Measurements from ENCODE around the gene LEO1. TPM values are rescaled to one million over a fixed set of nuclear protein-coding genes. Genes with fewer than 3 reads are reported as not detected.

Gene LEO1
- total RNA-seq (2022; extraction: Qiagen RNA extraction): 43.6 to 66.7 TPM (median 46.0 TPM) in 5 replicates

DNA sequence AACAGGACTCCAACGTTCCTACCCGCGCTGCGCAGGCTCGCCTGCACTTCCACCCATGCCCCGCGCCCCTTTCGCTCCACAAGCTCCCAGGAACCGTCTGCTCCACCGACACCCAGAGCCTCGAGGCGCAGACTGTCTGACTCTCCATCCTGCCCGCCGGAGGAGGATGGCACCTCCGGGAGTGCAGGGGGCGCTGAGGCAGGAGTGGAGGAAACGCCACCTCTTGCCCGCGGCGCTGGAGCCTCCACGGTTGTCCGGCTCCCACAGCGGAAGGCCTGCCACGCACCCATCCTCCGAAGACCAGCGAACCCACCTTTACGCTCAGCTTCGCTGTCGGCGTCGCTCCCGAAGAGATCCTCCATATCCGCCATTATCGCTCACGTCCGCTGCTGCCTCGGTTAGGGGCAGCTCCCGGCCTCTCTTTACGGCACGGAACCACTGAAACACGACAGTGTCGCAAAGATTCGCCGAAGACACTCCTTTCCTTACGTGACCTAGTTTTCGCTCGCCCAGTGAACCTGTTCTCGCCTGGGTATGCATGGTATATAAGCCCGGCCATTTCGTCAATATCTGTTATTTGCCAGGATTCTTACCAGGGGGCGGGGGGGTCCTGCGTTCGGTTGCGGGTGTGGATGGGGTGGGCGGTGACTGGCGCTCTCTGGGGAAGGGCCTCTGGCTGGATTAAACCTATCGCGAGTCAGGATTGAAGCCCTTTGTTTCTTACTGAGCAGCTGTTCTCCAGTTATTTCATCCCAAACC lies at the start of gene LEO1:
Gene LEO1 (minus strand): TSS at position 404 of the 759 bp plus-strand sequence. CDS start 33 bp downstream, at position 371.

DNA sequence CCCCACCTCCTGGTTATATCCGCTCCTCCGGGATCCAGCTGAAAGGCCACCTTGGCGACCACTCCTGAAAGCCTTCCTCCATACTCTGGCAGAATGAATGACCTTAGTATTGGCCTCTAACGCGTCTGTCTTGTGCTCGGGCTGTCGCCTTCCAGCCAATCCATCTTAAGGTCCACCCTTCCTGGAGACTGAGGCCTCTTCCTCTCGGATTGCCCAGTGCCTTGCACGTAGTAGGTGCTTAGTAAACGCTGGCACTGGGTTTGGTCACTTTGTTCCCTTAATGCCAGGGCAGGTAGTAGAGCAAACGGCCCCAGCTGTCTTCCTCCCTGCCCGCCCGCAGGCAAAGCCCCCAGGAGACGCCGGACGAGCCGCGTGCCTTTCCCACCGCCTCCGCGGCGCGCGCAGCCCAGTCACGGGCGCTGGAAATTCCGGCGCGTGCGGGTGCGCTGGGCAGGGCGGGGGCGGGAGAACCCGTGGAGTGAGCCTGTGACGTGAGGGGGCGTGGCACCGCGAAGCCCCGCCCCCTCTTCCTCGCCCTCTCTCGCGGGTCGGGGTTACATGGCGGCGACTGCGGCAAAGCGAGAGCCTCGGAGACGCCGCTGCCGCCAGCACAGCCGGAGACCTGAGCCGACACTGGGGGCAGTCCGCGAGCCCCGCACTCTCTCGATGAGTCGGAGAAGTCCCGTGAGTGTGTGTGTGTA lies 47.3 kb upstream of the LEO1 start, which contains the start of gene MAPK6:
Gene MAPK6 (plus strand): TSS at position 527 of the 701 bp plus-strand sequence. CDS start 27,242 bp downstream, outside the sequence.

Other genes starting within 250 kb of the LEO1 start
- 16.8 to 24.2 TPM (median 22.2 TPM) in 5 replicates for gene LYSMD2, start 234.1 kb downstream of the LEO1 start, total RNA-seq (2022; extraction: Qiagen RNA extraction)
- 1.1 to 2.2 TPM (median 1.9 TPM) in 5 replicates for gene TMOD2, start 220.2 kb downstream of the LEO1 start, total RNA-seq (2022; extraction: Qiagen RNA extraction)
- gene TMOD3, start 142.1 kb downstream of the LEO1 start, total RNA-seq (2022; extraction: Qiagen RNA extraction): 43.3 to 76.3 TPM (median 55.8 TPM) in 5 replicates
- gene MAPK6, start 47.4 kb upstream of the LEO1 start, total RNA-seq (2022; extraction: Qiagen RNA extraction): 36.8 to 70.4 TPM (median 48.5 TPM) in 5 replicates
- 0.13 to 0.16 TPM (median 0.15 TPM) in 3 of 5 replicates, not detected in the others for gene BCL2L10, start 141.0 kb upstream of the LEO1 start, total RNA-seq (2022; extraction: Qiagen RNA extraction)
- gene GNB5, start 219.6 kb upstream of the LEO1 start, total RNA-seq (2022; extraction: Qiagen RNA extraction): 43.0 to 57.2 TPM (median 50.0 TPM) in 5 replicates